GM11168 (cell line): ENCODE results near the gene LOXHD1.

ENCODE experiments used
- in situ Hi-C: fragments of 300-500 bp; cut with MboI; formaldehyde crosslinking; loops from one replicate; pipeline ENCODE4 v1.12.0; 2022; ENCODE audit warnings: low sequenced_read_pairs; ENCODE audit not compliant: unreplicated experiment

Gene LOXHD1

DNA sequence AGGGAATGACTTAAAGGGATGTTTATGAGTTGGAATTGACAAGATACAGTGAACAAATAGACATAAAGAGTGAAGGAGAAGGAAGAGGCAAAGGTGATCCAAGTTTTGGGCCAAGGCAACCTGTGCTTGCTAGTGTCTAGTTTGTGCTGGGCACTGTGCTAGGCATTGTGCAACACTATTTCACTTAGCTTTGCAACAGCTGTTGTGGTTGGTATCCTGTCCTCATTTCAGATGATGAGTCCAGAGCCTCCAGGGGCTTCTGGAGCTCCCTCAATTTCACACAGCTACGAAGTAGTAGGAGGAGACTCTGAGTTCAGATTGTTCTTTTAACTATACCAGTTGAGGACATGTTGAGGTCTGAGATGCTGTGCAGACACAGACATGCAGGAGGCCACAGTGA lies 18.1 kb upstream of the LOXHD1 start:
- in situ Hi-C loops: no loop called here

DNA sequence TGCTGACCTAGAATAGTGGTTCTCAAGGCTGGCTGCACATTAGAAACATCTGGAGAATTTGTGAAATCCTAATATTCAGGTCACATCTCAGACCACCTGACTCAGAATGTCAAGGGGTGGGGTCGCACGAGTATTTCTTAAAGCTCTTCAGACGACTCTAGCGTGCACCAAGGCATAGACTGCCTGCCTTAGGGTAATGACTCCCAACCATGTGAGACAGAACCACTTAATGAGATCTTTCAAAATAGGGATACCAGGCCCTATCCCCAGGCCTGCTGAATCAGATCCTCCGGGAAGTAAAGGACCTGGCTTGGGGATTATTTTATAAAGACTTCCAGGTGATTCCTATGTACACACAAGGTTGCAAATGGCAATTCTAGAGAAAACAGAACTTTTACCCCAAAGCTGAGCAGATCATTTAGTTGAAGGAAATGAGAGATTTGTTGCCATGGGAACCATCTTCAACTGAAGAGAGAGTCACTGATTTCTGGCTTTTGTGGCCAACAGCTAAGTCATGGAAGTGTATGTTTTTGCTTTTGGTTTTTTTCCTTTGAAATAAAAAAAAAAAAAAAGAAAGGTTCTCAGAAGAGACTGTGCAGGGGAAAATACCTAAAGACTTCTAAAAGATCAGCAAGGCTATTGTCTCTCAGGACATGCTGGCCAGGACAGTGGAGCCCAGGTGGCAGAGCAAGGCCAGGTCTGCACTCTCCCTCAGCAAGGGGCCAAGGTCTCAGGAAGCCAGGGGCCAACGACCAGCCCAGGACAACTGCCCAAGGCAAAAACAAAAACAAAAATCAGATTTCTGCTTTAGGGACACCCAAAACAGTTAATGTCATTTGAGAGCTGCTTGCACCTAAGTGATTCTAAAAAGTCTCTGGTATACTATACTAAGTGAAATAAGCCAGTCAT lies 15.3 kb upstream of the LOXHD1 start:
- in situ Hi-C loops: loop anchor here (25.0 kb wide), 1 partner anchor 385 kb away; no protein-coding TSS in a partner anchor

DNA sequence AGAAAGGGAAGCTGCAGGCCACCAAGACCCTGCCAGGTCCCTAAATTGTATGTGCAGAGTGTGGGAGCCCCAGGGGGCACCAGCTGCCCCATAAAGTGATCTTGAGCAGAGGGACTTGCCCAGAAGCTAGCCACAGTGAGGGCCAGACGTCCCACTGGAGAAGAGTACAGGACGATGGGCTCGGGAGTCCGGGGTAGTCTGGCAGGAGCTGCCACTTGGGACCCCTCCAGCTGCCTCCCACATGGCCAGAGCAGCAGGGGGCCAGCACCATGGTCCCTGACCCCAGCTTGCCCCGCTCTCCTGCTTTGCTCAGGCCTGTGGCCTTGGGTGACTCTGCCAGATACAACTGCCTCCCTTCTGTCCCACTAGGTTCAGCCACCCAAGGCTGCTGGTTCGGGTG lies 11.7 kb upstream of the LOXHD1 start:
- in situ Hi-C loops: loop anchor here (10.0 to 25.0 kb wide), 2 partner anchors 381 to 524 kb away; no protein-coding TSS in a partner anchor

DNA sequence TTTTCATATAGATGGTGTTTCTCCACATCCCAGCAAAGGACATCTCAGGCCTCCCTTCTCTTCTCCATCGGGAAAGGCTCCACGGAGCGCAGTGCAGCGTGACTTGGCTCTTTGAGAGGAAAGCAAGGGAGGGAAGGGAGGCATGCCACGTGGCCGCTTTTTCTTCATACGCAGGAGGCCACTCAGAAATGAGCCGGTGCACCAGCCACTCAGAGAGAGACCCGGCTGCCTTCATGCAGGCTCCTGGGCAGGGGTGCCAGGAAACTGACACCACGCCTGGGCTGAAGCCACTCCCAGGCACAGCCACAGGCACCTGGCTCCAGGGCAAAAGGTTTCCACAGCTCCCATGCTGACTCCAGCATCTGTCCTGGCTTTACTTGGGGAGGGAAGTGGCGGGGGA lies 11.1 kb upstream of the LOXHD1 start:
- in situ Hi-C loops: loop anchor here (10.0 to 25.0 kb wide), 2 partner anchors 381 to 523 kb away; no protein-coding TSS in a partner anchor

DNA sequence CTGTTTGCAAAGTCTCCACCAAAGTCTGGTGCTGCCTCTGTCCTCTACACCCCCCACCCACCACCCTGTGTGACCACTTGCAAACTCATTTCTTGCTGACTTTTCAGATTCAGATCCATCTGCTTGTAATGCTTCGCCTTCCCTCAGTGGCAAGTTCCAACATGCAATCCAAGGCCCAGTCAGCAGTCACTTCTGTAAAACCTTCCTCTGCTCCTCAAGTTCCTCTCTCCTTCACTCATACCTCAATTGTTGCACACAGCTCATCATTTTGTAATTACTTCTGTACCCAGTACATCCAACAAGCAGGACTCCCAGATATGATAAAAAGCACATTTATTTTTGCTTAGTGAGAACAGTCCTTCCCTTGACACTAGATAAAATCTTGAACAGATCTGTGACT lies 6.5 kb upstream of the LOXHD1 start:
- in situ Hi-C loops: loop anchor here (10.0 to 25.0 kb wide), 2 partner anchors 376 to 519 kb away; no protein-coding TSS in a partner anchor

DNA sequence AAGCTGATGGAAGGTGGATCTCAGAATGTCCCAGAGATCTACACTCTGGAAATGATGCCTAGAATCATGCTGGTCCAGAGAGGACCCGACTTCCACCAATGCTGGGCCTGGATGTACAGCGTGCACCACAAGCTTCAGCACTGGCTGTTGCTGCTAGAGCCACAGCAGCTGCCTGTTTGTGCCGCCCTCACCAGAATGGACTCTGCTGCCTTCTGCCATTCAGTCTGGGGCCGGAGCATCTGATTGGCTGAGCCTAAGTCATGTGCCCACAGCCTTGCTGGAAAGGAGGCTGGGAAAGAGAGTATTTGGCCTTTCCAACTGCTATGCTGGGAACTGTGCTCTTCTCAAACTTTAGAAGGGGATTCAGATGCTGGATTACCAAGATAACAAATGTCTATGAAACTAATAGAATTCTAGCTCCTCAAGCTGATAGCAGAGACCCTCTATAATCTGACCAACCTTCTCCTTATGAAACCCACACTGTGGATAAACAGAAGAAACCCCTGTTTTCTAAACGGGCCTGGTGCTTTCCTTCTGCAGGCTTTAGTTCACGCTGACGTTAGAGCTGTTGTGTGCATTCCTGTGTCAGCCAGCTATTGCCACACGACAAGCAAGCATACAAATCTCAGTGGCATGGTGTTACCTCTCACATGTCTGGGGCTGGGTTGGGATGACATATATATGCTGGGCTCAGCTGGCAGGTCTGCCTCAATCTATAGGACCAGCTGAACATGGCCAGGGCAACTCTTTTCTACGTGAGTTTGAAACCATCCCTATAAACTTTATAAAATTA lies 4.1 kb upstream of the LOXHD1 start:
- in situ Hi-C loops: loop anchor here (10.0 to 25.0 kb wide), 2 partner anchors 374 to 516 kb away; no protein-coding TSS in a partner anchor

DNA sequence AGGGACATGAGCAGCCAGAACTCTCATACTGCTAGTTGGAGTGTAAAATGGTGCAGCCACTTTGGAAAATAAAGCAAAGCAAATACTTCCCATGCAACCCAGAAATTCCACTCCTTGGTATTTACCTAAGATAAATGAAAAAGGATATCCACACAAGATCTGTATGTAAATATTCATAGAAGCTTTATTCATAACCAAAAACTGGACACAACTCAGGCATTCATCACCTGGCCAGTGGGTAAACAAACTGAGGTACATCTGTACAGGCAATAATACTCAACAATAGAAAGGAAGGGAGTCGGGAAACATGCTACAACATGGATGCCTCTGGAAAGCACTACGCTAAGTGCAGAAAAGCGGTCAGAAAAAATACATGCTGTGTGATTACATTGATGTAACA lies 2.5 kb upstream of the LOXHD1 start:
- in situ Hi-C loops: loop anchor here (5.0 to 25.0 kb wide), 2 partner anchors 107 to 372 kb away; no protein-coding TSS in a partner anchor

DNA sequence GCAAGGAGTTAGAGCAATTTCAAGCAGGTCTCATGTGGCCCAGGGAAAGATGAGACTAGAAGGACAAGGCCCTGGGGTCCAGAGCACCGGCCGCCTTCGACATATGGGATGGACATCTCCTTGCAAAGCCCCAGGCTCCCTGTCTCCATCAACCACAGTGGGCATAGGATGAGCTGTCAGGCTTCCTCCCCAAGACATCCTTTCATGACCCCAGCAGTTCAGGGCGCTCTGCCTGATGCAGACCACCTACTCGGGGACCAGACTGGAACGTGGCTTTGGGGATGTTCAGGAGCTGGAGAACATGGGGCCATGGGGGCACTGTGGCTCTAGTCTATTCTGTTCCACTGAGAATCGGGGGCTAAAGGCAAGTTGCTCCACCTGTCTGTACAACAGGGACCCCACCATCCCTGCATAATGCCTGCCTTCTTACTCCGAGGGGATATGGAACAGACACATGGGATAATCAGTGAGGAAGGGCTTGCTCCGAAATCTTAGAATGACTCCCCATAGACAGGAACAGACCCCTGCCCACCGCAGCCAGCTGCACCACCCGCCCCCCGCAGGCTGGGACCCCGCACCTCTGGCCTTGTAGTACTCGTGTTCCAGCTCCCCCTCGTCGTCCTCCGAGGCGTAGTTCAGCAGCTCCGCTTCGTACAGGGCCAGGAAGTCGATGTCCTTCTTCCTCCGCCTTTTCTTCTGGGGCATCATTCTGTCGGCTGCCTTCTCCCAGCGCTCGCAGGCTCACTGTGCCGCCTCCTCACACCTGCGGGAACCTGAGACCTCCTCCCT lies 500 bp downstream of the LOXHD1 start:
- in situ Hi-C loops: loop anchor here (5.0 to 25.0 kb wide), 2 partner anchors 104 to 369 kb away; no protein-coding TSS in a partner anchor

DNA sequence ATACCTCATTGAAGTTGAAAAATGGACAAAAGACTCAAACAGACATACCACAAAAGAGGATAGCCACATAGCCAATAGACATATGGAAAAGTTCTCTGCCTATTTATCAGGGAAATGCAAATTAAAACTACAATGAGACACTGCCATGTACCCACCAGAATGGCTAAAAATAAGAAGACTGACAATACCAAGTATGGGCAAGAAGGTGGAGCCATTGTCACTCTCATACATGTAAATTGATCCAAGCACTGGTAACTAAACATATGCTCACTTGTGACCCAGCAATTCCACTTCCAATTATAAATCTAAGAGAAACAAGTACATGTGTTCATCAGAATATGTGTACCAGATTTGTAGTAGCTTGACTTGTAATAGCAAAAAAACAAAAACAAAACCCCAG lies 4.6 kb downstream of the LOXHD1 start:
- in situ Hi-C loops: loop anchor here (25.0 kb wide), 1 partner anchor 365 kb away; no protein-coding TSS in a partner anchor

DNA sequence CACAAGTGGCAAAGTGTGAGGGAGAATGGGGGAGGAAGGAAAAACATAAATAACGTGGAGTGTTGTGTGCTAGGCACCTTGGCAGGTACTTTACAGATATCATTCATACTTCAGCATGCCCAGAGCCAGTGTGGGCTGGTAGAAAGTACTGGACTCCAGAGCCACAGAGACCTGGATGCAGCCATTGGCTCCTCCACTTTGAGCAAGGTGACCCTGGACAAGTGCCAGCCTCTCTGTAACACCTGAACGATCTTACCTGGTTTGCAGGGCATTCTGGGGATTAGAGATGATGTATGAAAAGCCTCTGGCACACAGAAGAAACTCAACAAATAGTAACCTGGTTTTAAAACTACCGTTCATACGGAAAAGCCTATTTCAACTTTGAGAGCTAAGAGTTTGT lies 6.3 kb downstream of the LOXHD1 start:
- in situ Hi-C loops: loop anchor here (25.0 kb wide), 1 partner anchor 363 kb away; no protein-coding TSS in a partner anchor

DNA sequence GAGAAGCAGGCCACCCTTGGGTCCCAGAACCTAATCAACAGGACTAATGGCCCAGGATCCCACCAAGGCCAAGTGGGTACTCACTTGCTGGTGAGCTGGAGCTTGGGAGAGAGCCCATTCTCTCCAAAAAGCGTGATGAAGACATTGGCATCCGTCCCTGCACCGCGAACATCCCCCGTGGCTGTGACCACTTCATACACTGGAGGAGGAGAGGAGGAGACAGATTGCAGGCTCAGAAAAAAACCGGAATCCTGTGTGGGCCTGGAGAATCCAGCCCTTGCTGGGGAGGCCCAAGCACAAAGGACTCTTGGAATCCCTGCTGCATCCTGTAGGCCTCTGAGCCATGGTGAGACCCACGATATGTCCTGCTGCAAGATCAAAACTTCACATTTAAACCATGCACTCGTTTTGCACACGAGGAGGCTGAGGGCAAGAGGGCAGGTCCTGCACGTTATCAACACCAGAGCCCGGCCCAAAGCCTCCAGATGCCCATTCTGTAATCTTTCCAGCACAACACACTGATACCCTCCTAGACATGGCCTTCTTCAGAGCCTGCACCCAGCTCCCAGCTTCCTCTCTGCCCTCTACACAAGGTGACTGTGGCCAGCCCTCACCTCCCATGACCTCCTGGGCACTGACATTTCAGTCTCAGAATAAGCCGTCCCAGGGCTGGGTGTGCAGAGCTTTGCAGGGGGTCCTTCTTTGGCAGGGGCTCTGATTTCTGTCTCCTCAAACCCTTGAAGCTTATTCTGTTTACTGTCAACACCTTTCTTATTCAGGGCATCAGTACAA lies 7.8 kb downstream of the LOXHD1 start:
- in situ Hi-C loops: no loop called here

DNA sequence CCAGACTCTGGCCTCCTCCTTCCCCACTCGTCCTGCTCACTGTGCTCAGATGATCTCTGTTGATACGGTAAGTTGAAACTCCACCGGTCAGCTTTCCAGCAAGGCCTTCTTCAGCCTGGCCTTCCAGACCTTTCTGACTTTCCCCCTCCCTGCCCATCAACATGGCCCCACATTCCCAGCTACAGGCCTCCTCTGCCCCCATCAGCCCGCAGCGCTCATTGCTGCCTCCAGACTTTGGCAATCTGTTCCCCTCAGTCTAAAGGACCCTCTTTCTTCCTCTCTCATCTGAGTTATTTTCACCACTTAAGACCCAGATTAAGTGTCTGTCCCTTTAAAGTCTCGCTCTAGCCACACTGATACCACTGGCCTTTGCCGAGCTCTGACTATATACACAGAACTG lies 10.6 kb downstream of the LOXHD1 start:
- in situ Hi-C loops: no loop called here

DNA sequence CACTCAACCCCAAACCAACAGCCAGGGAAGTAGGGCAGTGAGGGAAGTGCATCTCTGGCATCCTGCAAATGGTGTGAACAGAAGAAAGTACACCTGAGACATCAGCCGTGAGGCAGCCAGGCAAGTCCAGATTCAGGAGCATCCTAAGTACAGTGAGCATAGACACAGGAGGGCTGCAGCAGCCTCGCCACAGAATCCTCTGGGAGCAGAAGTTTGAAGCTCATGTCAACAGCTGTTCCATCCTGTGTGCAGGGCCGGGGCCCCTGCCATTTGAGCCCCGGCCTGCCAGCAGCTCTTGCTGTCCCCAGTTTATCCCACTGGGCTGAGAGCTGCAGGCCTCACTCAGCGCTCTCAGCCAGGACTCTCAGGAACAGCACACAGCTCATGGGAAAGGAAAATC lies 14.5 kb downstream of the LOXHD1 start:
- in situ Hi-C loops: no loop called here

DNA sequence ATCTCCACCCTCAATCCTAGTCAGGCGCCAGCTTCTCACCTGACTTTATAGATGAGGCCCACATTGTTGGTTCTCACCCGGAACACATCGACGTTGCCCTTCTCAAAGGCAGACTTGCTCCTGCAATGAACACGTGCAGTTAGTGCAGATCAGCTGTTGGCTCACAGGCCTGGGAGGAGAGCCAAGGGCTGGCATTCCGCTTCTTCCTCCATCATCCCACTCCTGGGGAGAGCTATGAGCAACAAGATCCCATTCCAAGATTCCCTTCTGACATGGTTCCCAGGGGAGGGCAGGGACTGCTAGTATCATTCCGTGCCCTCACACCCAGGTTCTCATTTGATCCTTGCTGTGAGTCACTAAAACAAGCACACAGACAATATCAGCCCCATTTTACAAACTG lies 15.1 kb downstream of the LOXHD1 start:
- in situ Hi-C loops: no loop called here

DNA sequence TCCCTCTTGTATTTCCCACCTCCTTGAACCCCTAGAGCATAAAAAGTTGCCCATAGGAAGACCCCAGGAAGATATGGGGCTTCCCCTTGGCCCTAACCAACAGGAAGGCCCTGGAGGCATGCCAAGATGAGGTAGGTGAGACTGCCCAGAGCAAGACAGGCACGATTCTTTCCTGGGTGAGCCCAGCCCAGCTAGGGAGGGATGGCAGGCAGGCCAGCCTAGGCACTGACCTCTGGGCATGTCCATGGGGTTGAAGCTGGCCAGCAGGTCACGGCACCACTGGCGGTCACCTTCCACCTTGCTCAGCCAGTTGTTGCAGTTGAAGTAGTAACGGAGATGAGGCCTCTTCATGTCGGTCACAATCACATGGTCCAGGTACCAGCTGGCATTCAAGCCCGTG lies 17.6 kb downstream of the LOXHD1 start:
- in situ Hi-C loops: no loop called here

DNA sequence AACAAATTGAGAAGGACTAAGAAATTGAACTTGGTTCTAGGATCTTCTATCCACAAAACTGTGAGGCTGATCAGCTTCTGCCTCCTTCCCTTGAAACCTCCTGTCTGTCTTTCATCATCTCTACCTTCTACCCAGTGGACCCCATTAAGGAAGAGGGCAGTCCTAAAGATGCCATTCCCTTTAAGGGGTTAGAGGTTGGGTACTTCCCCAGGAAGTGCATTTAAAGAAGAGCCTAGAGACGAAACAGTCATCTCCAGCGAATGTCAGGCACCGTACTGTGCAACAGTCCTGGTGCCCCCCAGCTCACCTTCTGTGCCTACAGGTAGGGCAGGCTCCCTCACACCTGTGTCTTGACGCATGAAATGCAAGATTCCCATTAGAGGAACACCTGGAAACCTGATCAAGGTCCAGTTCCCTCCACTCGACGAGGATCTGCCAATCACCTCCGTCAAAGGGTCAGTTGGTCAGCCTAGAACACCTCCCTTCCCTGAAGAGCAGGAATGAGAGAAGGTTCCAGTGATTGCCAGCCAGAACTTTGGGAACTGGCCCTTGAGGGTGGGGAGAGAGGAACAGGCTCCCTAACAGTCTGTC lies 20.9 kb downstream of the LOXHD1 start:
- in situ Hi-C loops: no loop called here

DNA sequence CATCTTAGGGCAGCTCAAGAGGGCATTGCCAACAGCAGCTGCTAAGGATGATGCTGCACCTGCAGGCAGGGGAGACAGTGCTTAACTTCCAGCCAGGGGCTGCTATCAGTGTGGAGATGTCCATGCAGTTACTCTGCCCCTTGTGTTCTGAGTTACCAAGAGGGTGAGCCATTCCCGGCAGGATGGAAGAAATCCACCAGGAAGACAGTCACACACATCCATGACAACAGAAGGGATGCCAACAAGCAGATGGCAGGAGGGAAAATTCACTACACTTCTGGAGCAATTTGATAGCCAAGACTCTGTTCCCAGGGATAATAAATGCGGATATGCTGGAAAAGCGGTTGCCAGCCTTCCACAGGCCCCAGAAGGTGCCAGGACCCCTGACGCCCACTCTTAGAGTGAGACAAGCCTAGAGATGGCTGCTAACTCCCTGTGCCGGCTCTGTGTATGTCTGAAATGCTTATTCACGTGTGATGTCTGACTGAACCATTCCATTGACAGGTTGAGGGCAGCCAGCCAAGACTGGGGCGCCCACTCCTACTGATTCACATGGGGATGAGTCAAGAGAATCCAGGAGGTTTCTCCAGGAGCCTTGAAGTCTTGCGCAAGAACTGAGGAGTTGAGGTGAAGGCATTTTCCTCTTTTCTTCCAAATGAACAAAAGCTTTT lies 24.5 kb downstream of the LOXHD1 start:
- in situ Hi-C loops: no loop called here

DNA sequence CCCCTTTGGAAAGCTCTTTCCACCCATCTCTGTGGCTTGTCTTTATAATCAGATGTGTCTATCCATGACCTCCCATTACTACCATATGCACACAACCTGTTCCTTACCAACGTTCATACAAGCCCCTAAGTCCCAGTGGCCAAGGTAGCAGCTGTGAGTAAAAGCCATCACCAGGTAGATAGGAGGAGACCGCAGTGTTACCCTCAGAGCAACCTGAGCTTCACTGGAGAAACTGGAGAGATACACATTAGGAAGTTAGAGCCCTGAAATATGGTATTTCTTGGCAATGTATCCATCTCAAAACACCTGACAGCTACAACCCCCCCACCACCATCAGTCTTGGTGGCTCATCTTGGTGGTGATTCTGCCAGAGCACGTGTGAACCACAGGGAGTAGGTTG lies 26.0 kb downstream of the LOXHD1 start:
- in situ Hi-C loops: no loop called here
